Measurements from ENCODE around the gene OR10A3.

OR10A3 gene

GRCh38 chr11:7890417-7891172 lies 50.9 kb downstream of the OR10A3 start:
- DNase-seq, result no peak

GRCh38 chr11:7889985-7890384 lies 51.5 kb downstream of the OR10A3 start:
- no peak for DNase-seq
